OCI-LY1 (cell line): Measurements from ENCODE around the gene RFX4.

Source experiments
- CTCF ChIP-seq: fragments of 200-600 bp; sonication (generic), shearing (Covaris generic); IDR thresholded peaks from 2 replicates; pipeline ENCODE4 v1.5.1; 2017; ENCODE audit warnings: mild to moderate bottlenecking, antibody characterized with exemption, low read length, moderate library complexity, mixed read lengths
- EZH2 ChIP-seq: fragments of 200-600 bp; sonication (generic), shearing (Covaris generic); IDR thresholded peaks from 2 replicates; pipeline ENCODE4 v1.8.0; 2017; ENCODE audit warnings: borderline replicate concordance, mixed run types, mild to moderate bottlenecking, antibody characterized with exemption, low read length, moderate library complexity, mixed read lengths

GRCh38 chr12:106739318-106739717 is 156.5 kb downstream of the RFX4 start:
- no peak for TF ChIP-seq CTCF
- no peak for TF ChIP-seq EZH2
